ENCODE results near the gene LRMDA. TPM values are rescaled to one million over a fixed set of nuclear protein-coding genes. Genes with fewer than 3 reads are reported as not detected.

The LRMDA gene
- total RNA-seq, 1 experiment from 2014 or later = 4.8 TPM

DNA sequence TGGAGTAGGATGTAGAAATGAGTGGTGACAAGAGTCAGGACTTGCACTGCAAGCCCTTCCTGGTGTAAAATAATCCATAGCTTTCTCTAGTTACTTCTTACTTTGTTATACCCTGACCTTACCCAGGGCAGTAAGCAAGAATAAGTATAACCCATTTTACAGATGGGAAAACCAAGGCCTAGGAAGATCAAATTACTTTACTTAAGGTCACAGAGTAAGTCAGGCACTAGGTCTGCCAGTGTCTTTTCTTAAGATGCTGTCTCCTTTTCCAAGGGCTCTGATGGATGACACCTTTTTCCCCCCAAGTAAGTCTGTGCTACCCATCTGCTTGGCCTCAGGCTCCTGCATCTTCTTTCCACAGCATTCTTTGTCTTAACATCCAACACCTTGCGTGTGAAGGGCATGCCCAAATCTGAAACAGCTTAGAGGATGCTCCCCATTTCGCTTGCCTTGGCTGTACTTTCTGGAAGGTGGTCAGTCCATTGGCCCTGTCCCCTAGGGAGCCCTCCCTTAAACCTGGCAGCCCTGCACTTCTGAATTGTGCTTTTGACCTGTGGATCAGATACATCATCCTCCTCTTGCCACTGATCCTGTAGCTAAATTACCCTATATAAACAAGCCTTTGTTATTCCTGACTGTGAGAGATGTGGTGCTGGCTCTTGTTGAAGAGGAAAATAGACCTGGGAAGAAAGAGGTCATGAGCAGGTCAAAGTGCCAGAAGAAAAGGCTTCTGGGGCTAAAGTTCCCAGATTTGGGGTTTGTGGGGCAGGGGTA, 168.6 kb downstream of the LRMDA start (continued):
- TF ChIP-seq, protein P1, sequence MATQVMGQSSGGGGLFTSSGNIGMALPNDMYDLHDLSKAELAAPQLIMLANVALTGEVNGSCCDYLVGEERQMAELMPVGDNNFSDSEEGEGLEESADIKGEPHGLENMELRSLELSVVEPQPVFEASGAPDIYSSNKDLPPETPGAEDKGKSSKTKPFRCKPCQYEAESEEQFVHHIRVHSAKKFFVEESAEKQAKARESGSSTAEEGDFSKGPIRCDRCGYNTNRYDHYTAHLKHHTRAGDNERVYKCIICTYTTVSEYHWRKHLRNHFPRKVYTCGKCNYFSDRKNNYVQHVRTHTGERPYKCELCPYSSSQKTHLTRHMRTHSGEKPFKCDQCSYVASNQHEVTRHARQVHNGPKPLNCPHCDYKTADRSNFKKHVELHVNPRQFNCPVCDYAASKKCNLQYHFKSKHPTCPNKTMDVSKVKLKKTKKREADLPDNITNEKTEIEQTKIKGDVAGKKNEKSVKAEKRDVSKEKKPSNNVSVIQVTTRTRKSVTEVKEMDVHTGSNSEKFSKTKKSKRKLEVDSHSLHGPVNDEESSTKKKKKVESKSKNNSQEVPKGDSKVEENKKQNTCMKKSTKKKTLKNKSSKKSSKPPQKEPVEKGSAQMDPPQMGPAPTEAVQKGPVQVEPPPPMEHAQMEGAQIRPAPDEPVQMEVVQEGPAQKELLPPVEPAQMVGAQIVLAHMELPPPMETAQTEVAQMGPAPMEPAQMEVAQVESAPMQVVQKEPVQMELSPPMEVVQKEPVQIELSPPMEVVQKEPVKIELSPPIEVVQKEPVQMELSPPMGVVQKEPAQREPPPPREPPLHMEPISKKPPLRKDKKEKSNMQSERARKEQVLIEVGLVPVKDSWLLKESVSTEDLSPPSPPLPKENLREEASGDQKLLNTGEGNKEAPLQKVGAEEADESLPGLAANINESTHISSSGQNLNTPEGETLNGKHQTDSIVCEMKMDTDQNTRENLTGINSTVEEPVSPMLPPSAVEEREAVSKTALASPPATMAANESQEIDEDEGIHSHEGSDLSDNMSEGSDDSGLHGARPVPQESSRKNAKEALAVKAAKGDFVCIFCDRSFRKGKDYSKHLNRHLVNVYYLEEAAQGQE (IDR thresholded peaks at IDR 0.05; ENCODE audit: low read depth) = no peak
- TF ChIP-seq JUND (IDR thresholded peaks at IDR 0.05) = no peak

- Histone ChIP-seq H3K4me2 (ENCODE audit: low read length) (no peak overlapping the region), H3K9me2 (ENCODE audit: insufficient read depth) (no peaks in the 10 kb centered on the region), H3K4me1 (ENCODE audit: control insufficient read depth in 1 of 2, insufficient read depth in 2 of 2, low read length in 2 of 2) (no peaks in the 10 kb centered on the region), H3K27ac (ENCODE audit: low read depth, low read length) (no peak overlapping the region), H4K20me1 (ENCODE audit: insufficient read depth) (no peaks in the 10 kb centered on the region), H3K36me3 (ENCODE audit: control insufficient read depth in 1 of 2, insufficient read depth in 2 of 2, low read length in 2 of 2) (no peaks in the 10 kb centered on the region), H3K9ac (ENCODE audit: low read length) (no peak overlapping the region), H3K4me3 (replicated peaks in 1 of 2; ENCODE audit: low read depth in 1 of 2, low read length in 2 of 2) (no peak overlapping the region), H3K79me2 (ENCODE audit: insufficient read depth, low read length) (no peaks in the 10 kb centered on the region), H3K27me3 (ENCODE audit: insufficient read depth, low read length) (peaks cover 12% of the 10 kb centered on the region; the same call in 1 of the 2 replicates), H2AFZ (ENCODE audit: low read depth, low read length, poor library complexity, severe bottlenecking) (no peak overlapping the region), H3K9me3 (ENCODE audit: control insufficient read depth in 1 of 2, insufficient read depth in 1 of 2, low read depth in 1 of 2, low read length in 2 of 2) (no peaks in the 10 kb centered on the region)
- DNase-seq (ENCODE audit: low read depth, low spot score) = no peak
- RAD21 ChIA-PET (ENCODE audit: low non-redundant PET in 1 of 2, low total read pairs in 2 of 2, uncharacterized antibody in 2 of 2, unreplicated experiment in 2 of 2) = no interaction called here
- TF ChIP-seq ELF1 (IDR thresholded peaks at IDR 0.05; ENCODE audit: borderline replicate concordance, low read depth) (no peak), SIN3A (IDR thresholded peaks at IDR 0.05; ENCODE audit: low read depth) (no peak), SRF (IDR thresholded peaks at IDR 0.05; ENCODE audit: low read depth) (no peak), FOSL1 (IDR thresholded peaks at IDR 0.05; ENCODE audit: low read depth) (no peak), CBX3 (IDR thresholded peaks at IDR 0.05; ENCODE audit: low read depth) (no peak)
- no TSS peak for BruUV-seq (replicated peaks)
- no peak for ATAC-seq
- intact Hi-C loops (cut with micrococcal nuclease) = no loop called here
- CTCF ChIA-PET = no interaction called here
- POLR2A ChIA-PET = no interaction called here
Measured at GRCh38 chr10:75600833-75601232, 169.4 kb downstream of the LRMDA start.

Measured in HCT116 (cell line).